Activated gamma-delta T cell (primary cell): ENCODE results near the gene LAMTOR3.

Experiments used
- DNase-seq: peaks from one replicate; lab custom pipeline; 2025; lab: John Stamatoyannopoulos, UW

Gene LAMTOR3

DNA sequence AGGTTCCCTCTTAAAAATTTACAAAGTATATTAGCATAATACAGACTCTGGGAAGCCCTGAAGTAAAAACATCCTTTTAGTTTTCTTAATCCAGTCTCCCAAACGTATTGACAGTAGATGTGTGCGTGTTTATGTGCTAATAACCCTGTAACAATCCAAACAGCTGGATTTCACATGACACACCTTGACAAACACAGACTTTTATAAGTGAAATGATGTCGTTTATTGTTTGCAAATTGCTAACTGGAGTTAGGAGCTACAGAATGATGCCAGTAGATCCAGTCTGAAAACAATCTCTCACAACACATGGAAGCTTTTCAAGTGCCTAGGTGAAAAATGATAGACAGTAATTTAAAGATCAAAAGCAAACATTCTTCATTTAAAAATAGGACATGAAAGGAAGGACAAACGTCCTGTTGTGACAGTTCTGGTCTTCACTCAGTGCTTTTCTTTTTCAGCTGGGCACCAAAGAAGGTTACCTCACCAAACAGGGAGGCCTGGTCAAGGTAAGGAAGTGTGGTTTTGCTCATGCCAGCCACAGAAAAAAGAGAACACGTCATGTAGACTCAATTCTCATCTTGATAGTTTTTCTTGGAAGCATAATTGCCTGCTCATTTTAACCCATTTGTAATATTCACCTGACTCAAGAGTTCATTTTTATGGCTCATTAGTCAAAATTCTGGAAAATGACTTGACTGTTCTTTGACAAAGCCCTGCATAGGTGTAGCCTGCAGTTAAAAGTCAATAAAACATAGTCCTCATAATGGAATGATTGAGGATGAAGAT, 32.9 kb downstream of the LAMTOR3 start:
- no peak for DNase-seq

DNA sequence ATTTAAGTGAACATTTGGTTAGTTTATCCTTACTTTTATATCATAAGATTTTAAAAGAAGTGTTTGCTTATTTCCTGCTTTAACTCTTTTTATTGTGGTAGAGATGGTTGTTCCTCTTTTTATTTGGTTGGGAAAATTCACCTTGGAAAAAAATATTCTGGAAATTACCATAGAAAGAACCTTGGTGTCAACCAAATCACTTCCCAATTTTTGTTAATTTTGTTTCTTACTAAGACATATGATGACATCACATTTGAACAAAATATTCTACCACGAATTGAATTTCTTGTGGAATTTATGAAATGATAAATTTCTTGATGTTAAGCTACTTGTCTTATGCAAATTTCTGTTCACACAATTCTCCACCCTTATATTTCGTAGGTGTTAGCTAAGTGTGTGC, 33.7 kb downstream of the LAMTOR3 start:
- no peak for DNase-seq

DNA sequence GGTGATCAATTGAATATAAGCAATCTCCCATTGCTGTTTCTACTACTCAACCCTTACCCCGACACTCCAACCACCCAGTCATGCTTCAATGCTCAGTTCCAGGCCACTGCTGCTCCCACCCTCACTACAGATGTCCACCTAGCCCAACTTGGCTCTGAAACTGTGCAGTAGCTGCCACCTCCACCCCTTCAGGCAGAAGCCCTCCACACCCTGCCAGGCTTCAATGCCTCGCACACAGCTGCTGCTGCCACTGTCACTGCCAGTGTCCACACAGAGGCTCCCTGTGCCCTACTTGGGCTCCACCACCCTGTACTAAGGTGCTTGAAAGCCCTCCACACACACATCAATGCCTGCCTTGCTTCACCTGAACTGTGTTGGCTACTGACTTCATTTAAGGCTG, 34.6 kb downstream of the LAMTOR3 start:
- DNase-seq = no peak

DNA sequence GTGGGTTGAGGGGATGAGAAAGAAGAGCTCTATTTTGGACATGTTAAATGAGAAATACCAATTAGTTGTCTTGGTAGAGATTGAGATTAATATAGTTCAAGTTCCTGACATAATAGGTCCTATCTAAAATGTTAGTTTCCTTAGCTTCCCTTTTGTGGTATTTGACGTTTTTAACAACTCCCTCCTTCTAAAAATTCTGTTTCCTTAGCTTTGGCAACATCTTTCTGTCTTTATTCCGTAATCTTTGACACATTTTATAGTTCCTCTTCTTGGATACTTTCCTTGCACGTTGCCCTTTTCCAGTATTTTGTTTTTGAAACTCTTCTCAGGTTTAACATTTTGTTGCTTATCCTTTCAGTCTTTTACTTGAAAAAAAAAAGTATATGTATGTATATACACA, 36.9 kb downstream of the LAMTOR3 start:
- DNase-seq = no peak

DNA sequence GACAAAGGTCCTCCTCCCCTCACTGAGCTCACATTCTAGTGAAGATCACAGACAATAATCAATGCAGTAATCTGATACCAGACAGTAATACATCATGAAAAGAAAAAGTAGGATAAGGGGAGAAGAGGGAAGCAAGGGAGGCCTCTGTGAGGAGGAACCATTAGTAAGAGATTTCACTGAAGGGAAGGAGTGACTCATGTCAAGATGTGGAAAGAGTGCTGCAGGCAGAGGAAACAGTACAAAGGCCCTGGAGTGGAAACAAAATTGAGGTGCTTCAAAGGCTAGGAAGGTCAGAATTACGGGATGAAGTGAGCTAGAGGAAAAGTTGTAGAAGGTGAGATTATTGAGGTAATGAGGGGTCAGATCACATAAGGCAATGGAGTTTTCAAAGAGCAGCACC, 38.1 kb downstream of the LAMTOR3 start:
- DNase-seq = no peak

DNA sequence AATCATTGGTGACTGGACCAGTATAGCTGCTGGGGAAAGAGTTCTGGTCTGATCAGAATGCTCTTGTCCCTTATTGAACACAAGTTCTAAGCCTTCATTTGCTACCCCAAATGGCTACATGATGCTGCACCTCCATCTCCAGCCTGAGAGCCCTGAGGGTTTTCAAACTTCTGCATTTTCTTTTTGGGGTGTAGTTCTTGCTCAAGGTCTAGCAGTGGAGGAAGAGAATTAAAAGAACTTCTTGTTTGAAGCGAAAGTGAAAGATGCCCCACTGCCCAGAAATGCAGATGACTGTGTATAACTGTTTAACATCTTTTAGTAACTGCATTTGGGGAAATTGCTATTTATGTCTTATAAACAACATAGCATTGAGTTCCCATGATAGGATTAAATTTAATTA, 38.5 kb downstream of the LAMTOR3 start:
- DNase-seq = no peak

DNA sequence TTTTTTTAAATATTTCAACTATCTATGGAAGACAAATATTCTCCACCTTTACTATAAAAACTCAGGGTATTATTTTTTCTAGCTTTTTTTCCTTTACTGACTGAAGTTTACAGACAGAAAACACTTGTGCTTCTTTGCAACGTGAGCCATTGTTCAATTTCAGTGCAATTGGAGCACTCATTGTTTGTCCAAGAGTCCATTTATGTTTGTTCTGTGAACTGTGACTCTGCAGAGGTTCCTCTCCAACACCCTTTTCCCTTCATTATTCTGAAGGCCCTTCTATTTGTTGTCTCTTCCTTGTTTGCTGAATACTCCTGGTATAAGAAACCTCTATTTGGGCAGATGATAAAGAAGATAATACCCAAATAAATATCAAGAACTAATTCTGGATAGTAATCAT, 40.2 kb downstream of the LAMTOR3 start:
- DNase-seq = no peak

- DNase-seq = no peak
Measured at GRCh38 chr4:99853190-99853589, 41.0 kb downstream of the LAMTOR3 start.

DNA sequence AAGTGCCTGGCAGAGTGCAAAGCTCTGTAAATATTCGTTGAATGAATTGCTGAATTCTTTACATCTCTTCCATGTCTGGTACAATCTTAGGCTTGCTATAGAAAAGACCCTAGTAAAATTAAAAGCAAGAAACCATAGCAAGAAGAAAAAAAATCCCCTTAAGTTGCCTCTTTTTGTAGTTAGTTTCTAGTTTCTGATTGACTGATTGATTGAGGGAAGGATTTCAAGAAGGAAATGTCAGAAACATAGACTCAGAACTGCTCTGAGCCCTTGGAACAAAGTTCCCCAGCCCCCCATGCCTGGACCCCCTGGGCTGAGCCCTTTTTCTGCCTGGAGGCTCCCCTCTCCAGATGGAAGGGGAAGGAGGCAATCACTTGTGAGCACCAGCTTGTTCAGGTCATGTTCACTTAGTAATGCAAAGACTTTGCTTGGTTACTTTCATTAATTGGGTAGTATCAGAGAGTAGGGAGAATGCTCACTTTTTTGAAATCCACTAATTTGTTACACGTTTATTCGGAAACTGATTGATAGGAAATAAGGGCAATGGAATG, 42.0 kb downstream of the LAMTOR3 start:
- no peak for DNase-seq

DNA sequence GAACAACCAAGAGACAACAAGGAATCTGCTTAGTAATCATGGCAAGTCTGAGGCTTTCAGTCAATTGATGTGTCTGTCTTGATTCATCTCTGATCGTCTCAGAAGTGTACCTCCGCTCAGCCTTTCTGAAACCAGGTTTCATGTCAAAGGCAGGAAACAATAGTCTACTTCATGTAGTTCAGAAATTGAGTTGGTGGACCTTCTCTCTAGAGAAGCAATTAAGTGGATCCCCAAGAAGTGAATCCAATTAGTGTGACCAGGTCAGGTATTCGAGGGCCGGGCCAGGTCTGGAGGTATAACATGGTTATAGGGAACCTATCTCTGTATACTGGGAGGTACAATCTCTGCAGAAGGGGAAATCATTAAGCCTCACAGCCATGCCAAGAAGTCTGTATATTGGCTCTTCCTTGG, 45.6 kb downstream of the LAMTOR3 start:
- DNase-seq = no peak

DNA sequence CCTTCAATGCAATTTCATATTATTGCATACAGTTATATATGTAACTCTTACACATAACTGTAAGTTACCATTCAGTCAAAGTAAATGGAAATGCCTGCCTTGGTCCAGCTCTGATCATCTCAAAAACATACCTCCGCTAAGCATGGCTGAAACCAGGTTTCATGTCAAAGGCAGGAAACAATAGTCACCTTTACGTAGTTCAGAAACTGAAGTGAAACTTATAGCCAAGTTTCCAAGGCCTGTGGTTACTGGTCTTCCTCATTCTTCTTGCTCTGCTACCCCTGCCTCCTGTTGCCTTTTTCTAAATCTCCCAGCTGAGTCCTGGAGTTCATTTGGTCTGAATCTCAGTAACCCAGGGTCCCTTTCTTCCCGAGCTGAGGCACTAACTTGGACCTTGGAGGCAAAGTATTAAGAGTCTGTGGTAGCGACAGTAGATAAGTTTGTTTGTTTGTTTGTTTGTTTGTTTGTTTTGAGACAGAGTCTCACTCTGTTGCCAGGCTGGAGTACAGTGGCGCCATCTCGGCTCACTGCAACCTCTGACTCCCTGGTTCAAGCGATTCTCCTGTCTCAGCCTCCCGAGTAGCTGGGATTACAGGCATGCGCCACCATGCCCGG, 46.8 kb downstream of the LAMTOR3 start:
- no peak for DNase-seq

- no peak for DNase-seq
Measured at GRCh38 chr4:99846891-99847290, 47.3 kb downstream of the LAMTOR3 start.

GRCh38 chr4:99845708-99846469, 48.3 kb downstream of the LAMTOR3 start:
- DNase-seq = no peak

- no peak for DNase-seq
Measured at GRCh38 chr4:99845179-99845578, 49.0 kb downstream of the LAMTOR3 start.

DNA sequence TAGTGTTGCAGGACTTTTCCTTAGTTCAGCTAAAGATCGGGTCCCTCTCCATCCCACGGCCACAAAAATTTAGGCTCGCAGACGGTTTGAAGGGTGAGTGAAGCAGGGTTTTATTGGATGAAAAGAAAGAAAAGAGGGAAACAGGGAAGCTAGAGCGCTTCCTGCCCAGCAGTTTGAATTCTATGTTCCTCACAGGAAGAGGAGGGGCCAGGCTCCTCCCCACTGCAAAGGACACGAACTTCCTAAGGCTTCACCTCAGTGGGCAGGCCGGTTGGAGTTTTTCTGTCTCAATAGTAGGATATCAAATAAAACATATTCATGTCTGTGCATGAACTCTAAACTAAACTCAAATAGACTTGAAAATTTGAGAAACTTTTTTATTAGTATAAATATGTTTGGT, 50.2 kb downstream of the LAMTOR3 start:
- no peak for DNase-seq

DNA sequence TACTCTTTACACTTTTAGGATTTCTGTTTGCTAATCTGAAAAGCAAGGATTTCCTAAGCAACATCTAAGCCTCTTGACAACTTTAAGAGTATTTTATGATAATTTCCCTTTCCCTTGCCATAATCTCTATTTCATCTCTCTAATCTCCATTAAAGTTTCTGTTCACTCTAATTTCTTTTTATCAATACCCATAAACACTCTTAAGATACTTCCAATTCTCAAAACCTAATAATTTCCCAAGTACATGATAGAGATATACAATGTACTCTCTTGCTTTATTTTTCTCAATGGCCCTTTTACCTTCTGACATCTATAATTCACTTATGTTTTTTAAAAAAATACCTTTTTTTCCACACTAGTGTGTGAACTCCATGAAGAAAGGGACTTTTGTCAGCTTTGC, 50.8 kb downstream of the LAMTOR3 start:
- no peak for DNase-seq

DNA sequence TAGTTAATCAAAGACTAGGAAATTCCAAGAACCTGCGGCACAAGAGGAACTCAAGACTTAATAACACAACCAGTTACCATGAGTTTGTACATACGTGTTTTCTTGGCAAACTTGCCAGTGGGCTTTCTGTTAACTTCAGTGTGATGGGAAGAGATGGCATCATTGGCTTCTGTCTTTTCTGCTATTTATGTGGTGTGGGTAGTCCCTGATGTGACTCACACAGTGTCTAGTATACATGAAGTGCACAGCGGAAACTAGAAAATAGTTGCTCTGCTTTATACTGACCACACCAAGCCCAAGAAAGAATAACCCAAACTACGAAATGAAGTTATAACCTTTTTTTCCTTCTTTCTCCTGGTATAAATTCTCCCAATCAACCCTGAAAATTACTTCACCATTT, 53.1 kb downstream of the LAMTOR3 start:
- no peak for DNase-seq

- no peak for DNase-seq
Measured at GRCh38 chr4:99838927-99839326, 55.3 kb downstream of the LAMTOR3 start.

DNA sequence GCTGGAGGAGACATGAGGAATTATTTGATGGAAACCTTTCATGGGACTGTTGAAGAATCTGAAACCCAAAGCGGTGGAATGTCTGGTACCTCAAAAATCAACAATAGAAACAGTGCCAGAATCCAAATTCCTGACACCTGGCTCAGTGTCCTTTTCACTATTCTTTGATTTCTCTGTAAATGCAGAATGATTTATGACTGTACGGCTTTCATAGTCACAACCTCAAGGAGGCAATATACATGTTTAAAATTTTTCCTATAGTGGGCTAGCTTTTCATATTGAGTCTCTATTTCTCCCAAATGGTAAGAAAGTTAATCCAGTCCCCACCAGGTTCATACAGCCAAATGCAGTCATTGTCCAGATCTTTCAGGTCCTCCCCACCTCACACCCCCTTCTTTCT, 58.3 kb downstream of the LAMTOR3 start:
- no peak for DNase-seq

GRCh38 chr4:99834569-99834968, 59.7 kb downstream of the LAMTOR3 start:
- DNase-seq = no peak

DNA sequence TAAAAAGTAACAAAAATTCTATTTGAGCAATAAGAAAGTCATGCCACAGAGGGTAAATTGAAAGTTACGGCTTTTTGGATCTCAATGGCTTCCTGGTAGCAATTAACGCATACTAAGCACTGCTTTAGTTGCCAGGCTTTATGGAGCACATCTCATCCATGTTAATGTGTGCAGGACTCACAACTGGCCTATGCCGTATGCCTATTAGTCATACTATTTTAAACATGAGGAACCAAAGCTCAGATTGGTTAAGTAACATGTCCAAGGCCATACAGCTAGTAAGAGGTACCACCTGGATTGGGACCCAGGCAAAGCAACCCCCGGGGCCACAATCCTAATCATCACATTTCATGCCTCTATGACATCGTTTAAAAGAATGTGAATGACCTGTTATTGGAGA, 60.5 kb downstream of the LAMTOR3 start:
- DNase-seq = no peak

- no peak for DNase-seq
Measured at GRCh38 chr4:99832758-99833157, 61.5 kb downstream of the LAMTOR3 start.

DNA sequence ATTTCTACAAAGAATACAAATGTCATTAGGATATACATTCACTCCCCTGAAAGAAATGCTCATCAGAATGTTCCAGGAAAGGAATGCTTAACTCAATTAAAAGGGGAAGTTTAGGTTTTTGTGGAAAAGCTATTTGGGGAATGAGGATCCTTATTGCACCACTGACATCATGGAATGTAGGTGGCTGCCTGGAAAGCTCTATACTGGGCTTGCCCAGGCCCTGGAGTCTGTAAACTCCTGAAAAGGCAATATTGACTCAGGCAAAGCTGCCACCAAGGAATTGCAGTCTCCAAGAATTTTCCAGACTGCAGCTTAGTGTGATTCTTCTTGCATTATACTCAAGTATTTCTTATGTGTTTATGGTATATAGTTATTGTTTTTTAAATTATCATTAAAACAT, 61.9 kb downstream of the LAMTOR3 start:
- DNase-seq = no peak
